Measurements from ENCODE around the gene THADA.

- no peak for TF ChIP-seq POLR2AphosphoS5 (IDR thresholded peaks at IDR 0.05)
- TF ChIP-seq CTCF (IDR thresholded peaks at IDR 0.05), result no peak
These were observed 216.3 kb downstream of the THADA start for GRCh38 chr2:43379494-43379893.

Measured in upper lobe of left lung (tissue), 4 donors.